PC-9 (cell line): Measurements from ENCODE around the gene EI24. TPM values are rescaled to one million over a fixed set of nuclear protein-coding genes. Genes with fewer than 3 reads are reported as not detected.

Experiments
- BruUV-seq: library from RNA; stranded (reverse); fragments of 400-500 nt; replicated peaks from 2 replicates; lab custom pipeline; 2021; lab: Mats Ljungman, UMichigan
- CTCF ChIA-PET: fragments of 300-600 bp; sonication (Branson Sonifier 250); formaldehyde crosslinking; loops from one replicate; lab custom pipeline; 2022; ENCODE audit warnings: antibody characterized with exemption; lab: Charles Lee
- POLR2A ChIA-PET: fragments of 300-600 bp; sonication (Branson Sonifier 250); formaldehyde crosslinking; loops from one replicate; lab custom pipeline; 2022; ENCODE audit warnings: antibody characterized with exemption; ENCODE audit not compliant: unreplicated experiment; lab: Charles Lee
- DNase-seq, 2 experiments: peaks; one replicate each; pipeline versions ENCODE4 v3.0.0 to v3.0.0-alpha.2; 2015 to 2022; ENCODE audit warnings: mixed read lengths in 1 of 2
- H2AFZ ChIP-seq: fragments of 200-600 bp; sonication (generic); 2 replicates; pipeline ENCODE4 v1.8.1; 2017; ENCODE audit warnings: antibody characterized with exemption
- H3F3A ChIP-seq: fragments of 200-600 bp; sonication (generic); 2 replicates; pipeline ENCODE4 v1.8.1; 2017; ENCODE audit warnings: antibody characterized with exemption, mild to moderate bottlenecking, low read depth; ENCODE audit not compliant: insufficient read depth
- H3K27ac ChIP-seq: fragments of 200-600 bp; sonication (generic); 2 replicates; pipeline ENCODE4 v1.6.1; 2016; ENCODE audit warnings: mixed run types
- H3K27me3 ChIP-seq: fragments of 200-600 bp; sonication (generic); 2 replicates; pipeline ENCODE4 v1.6.1; 2016; ENCODE audit warnings: low read depth, mixed run types; ENCODE audit not compliant: insufficient read depth
- H3K36me3 ChIP-seq: fragments of 200-600 bp; sonication (generic); 2 replicates; pipeline ENCODE4 v1.6.1; 2016; ENCODE audit warnings: low read depth, mixed run types
- H3K4me1 ChIP-seq: fragments of 200-600 bp; sonication (generic); replicated peaks from 2 replicates; pipeline ENCODE4 v1.6.1; 2016; ENCODE audit warnings: mixed run types; ENCODE audit not compliant: insufficient read depth
- H3K4me2 ChIP-seq: fragments of 200-600 bp; sonication (generic); 2 replicates; pipeline ENCODE4 v1.6.1; 2017; ENCODE audit warnings: mixed run types
- H3K4me3 ChIP-seq: fragments of 200-600 bp; sonication (generic); 2 replicates; pipeline ENCODE4 v1.6.1; 2016; ENCODE audit warnings: mixed run types
- H3K79me2 ChIP-seq: fragments of 200-600 bp; sonication (generic); 2 replicates; pipeline ENCODE4 v1.6.1; 2017; ENCODE audit warnings: low read depth, mixed run types
- H3K9me2 ChIP-seq: fragments of 200-600 bp; sonication (generic); 2 replicates; pipeline ENCODE4 v1.8.1; 2017; ENCODE audit warnings: mild to moderate bottlenecking; ENCODE audit not compliant: insufficient read depth
- H3K9me3 ChIP-seq: fragments of 200-600 bp; sonication (generic); 2 replicates; pipeline ENCODE4 v1.8.1; 2016; ENCODE audit warnings: low read depth; ENCODE audit not compliant: insufficient read depth
- H4K20me1 ChIP-seq: fragments of 200-600 bp; sonication (generic); 2 replicates; pipeline ENCODE4 v1.8.1; 2017; ENCODE audit not compliant: insufficient read depth
- EZH2 ChIP-seq: fragments of 200-600 bp; sonication (generic); IDR thresholded peaks from 2 replicates; pipeline ENCODE4 v1.8.0; 2017; ENCODE audit warnings: antibody characterized with exemption, low read depth
- intact Hi-C: fragments of 100-400 bp; cut with micrococcal nuclease; formaldehyde crosslinking; loops from one replicate; pipeline ENCODE4 v1.10.0; 2022; ENCODE audit not compliant: unreplicated experiment
- total RNA-seq: library from RNA; stranded (reverse); gene quantifications from 2 replicates; pipeline ENCODE4 v1.2.3, GENCODE V29; 2021
- TF ChIP-seq, protein P1 (sequence below): fragments of 200-600 bp; sonication (generic); conservative IDR thresholded peaks from 2 replicates; pipeline ENCODE4 v1.6.1; 2017; ENCODE audit warnings: mixed run types, antibody characterized with exemption, mild to moderate bottlenecking, moderate library complexity

Gene EI24
- total RNA-seq, 1 experiment from 2014 or later = 88.2 TPM

DNA sequence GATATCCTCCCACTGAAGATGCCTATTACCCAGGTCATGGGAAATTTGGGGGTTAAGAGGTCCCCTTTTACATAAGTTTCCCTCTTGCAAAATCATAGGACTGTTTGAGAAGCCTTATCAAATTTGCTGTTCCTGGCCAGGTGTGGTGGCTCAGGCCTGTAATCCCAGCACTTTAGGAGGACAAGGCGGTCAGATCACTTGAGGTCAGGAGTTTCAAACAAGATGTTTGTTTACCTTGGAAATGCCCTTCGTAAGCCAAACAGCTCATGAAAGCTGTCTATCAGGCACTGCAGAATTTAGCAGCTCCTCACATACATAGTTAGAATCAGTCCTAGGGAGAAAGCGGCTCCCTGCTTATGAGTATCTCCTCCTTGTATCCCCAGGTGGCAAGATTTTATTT, 4.9 kb upstream of the EI24 start:
- Histone ChIP-seq H3K27ac (no peak overlapping the region), H4K20me1 (no peaks in the 10 kb centered on the region), H2AFZ (no peak overlapping the region), H3K9me3 (no peaks in the 10 kb centered on the region), H3K79me2 (no peaks in the 10 kb centered on the region), H3K27me3 (no peaks in the 10 kb centered on the region), H3F3A (no peaks in the 10 kb centered on the region), H3K4me1 (no peaks in the 10 kb centered on the region), H3K4me2 (no peak overlapping the region), H3K4me3 (no peak overlapping the region), H3K36me3 (no peaks in the 10 kb centered on the region), H3K9me2 (no peaks in the 10 kb centered on the region)
- intact Hi-C loops = loop anchor here (10.0 kb wide), 1 partner anchor 680 kb away; no protein-coding TSS in a partner anchor
- DNase-seq = no peak
- POLR2A ChIA-PET = no interaction called here
- TF ChIP-seq, protein P1, sequence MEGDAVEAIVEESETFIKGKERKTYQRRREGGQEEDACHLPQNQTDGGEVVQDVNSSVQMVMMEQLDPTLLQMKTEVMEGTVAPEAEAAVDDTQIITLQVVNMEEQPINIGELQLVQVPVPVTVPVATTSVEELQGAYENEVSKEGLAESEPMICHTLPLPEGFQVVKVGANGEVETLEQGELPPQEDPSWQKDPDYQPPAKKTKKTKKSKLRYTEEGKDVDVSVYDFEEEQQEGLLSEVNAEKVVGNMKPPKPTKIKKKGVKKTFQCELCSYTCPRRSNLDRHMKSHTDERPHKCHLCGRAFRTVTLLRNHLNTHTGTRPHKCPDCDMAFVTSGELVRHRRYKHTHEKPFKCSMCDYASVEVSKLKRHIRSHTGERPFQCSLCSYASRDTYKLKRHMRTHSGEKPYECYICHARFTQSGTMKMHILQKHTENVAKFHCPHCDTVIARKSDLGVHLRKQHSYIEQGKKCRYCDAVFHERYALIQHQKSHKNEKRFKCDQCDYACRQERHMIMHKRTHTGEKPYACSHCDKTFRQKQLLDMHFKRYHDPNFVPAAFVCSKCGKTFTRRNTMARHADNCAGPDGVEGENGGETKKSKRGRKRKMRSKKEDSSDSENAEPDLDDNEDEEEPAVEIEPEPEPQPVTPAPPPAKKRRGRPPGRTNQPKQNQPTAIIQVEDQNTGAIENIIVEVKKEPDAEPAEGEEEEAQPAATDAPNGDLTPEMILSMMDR = no peak
- TF ChIP-seq EZH2 = no peak
- CTCF ChIA-PET = no interaction called here
- no TSS peak for BruUV-seq

DNA sequence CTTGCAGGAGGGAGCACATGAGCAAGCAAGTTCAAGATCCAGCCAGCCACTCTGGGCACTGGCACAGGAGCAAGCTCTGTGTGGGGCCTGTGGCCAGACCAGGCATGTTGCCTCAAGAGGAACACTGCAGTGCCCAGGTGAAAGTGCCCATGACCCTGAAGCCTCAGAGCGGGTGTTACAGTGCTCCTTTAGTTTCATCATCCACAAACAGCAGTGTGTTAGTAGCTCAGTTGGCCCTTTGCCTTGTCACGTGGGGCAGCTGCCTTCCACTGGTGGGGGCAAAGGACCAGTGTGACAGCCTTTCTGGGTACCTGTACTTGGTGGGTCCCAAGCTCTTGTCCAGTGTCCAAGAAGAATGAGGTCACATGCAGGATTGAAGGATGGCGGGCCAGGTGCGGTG, 3.0 kb upstream of the EI24 start:
- Histone ChIP-seq H3F3A (no peaks in the 10 kb centered on the region), H3K4me2 (no peak overlapping the region), H3K4me3 (no peak overlapping the region), H3K27ac (no peak overlapping the region), H3K79me2 (peaks cover 18% of the 10 kb centered on the region), H3K9me3 (no peaks in the 10 kb centered on the region), H3K9me2 (no peaks in the 10 kb centered on the region), H3K36me3 (no peaks in the 10 kb centered on the region), H4K20me1 (no peaks in the 10 kb centered on the region), H2AFZ (no peak overlapping the region), H3K4me1 (peaks cover 11% of the 10 kb centered on the region; the same call in 1 of the 2 replicates), H3K27me3 (no peaks in the 10 kb centered on the region)
- CTCF ChIA-PET = no interaction called here
- POLR2A ChIA-PET = no interaction called here
- DNase-seq = no peak
- BruUV-seq = no TSS peak
- TF ChIP-seq, protein P1 = no peak
- no peak for TF ChIP-seq EZH2
- intact Hi-C loops = loop anchor here (10.0 kb wide), 1 partner anchor 681 kb away; no protein-coding TSS in a partner anchor

DNA sequence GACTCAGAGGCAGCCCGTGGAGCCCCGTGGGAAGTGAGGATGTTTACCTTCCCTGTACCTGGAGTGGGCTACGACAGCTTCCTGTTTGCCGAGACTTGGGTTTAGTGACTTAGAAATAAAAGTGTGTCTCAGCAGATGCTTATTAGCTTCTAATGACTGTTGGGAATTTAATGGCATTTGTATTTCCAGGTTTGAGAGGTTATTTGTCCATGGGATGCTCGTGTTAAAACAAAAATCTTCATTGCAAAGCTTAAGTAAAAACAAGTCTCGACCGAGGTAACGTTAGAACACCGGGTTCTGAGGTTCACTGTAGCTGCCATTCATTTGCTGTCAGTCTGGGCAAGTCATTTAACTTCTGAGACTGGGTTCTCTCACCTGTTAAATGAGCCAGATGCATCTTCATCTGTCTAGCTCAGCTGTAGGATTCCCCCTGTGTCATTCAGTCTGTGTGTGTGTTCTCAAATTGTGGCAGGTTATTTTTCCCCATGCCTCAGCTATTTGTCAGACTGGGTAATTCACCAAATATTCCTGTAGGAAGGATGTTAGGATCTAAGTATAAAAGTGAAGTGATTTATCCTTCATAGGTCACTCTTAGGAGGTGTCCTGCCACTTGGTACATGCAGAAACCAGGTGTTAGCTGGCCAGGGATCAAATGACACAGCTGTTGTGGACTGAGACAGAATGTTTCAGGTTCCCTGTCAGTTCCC, 791 bp downstream of the EI24 start:
- Histone ChIP-seq H3K9me3 (no peaks in the 10 kb centered on the region), H4K20me1 (peaks cover 6% of the 10 kb centered on the region; the same call in 1 of the 2 replicates), H3K36me3 (peaks cover 22% of the 10 kb centered on the region; the same call in 1 of the 2 replicates), H3K27ac (peak overlapping the region; percentile 41; the same call in 1 of the 2 replicates), H3F3A (no peaks in the 10 kb centered on the region), H2AFZ (peak overlapping the region; percentile 99), H3K4me3 (peak overlapping the region; percentile 98), H3K4me2 (peak overlapping the region; percentile 84), H3K9me2 (no peaks in the 10 kb centered on the region), H3K27me3 (no peaks in the 10 kb centered on the region), H3K4me1 (peaks cover 11% of the 10 kb centered on the region; the same call in 1 of the 2 replicates), H3K79me2 (peaks cover 30% of the 10 kb centered on the region)
- ChIA-PET CTCF (interaction anchor here (0.6 kb wide), 1 partner anchor 1989 kb away, joined by 9 read pairs; no protein-coding TSS in a partner anchor), POLR2A (interaction anchor here (0.8 kb wide), 1 partner anchor 318 kb away, joined by 6 read pairs; the partner anchor contains the start of gene HYLS1)
- TF ChIP-seq EZH2 = no peak
- TF ChIP-seq, protein P1 = no peak
- intact Hi-C loops = loop anchor here (1.0 to 10.0 kb wide), 3 partner anchors 22 to 685 kb away; partner anchors contain the start of genes CHEK1 and STT3A
- BruUV-seq = TSS peak; percentile 49
- no peak for DNase-seq
